NK-92 treated with Interleukin-12 subunit alpha and Interleukin-12 subunit beta, amount 100 ng/mL, for 24 hours (cell line): ENCODE data around the gene CD72.

Experiments
- DNase-seq: peaks from one replicate; lab custom pipeline; 2025; lab: John Stamatoyannopoulos, UW

CD72 gene

GRCh38 chr9:35618325-35618727 is at the start of gene CD72:
TSS of gene CD72 (minus strand) at chr9:35618413. CDS start at chr9:35618303, 110 bp downstream.
- no peak for DNase-seq

GRCh38 chr9:35667939-35668338 is 49.7 kb upstream of the CD72 start:
- DNase-seq: no peak

- no peak for DNase-seq
Observed at GRCh38 chr9:35666549-35666948, 48.3 kb upstream of the CD72 start.

- DNase-seq: no peak
Observed at GRCh38 chr9:35666045-35666444, 47.8 kb upstream of the CD72 start.

GRCh38 chr9:35665471-35665818 is 47.2 kb upstream of the CD72 start:
- DNase-seq: no peak

DNA sequence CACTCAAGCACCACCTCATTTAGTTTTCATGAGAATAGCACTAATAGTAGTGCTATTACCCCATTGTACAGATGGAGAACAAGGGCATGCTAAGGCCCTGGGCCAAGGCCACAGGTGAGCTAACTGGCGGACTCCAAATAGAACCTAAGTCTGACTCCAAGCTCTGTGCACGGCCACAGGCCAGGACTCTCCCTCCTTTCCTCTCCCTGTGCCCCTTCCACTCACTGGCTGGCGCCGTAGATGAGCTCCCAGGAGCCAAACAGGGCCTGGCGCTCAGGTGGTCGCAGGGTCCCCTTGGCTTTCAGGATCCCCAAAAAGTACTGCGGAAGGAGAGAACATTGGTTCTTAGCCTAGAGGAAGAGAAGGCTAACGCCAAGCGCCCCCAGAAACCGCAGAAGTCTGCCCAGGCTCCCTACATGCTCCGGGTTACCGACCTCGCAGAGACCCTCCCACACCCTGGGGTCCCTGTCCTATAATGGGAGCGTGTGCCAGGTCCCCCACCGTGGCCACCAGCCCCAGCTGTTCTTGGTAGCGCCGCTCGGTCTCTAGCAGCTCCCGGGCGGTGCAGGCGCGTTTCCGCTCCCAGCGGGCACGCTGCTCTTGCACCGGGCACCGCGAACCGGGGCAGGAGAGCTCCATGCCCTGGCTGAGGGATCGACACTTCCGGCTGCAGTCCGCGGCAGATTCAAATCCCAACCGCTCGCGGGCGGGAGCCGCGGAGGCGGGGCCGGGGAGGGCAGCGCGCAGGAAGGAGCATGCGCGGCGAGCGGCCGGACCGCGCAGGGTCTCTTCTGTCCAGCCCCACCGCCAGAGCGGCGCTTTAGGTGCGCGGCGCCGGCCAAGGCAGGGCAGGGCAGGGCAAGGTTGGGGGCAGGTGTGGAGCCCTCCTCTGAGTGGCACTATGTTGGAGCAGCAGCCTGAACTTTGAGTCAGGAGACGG is 46.6 kb upstream of the CD72 start, which contains the start of gene ARHGEF39:
TSS of gene ARHGEF39 (minus strand) at position 665 of the 940 bp plus-strand sequence. CDS start at position 639, 26 bp downstream.
- peak; percentile 71 for DNase-seq

DNA sequence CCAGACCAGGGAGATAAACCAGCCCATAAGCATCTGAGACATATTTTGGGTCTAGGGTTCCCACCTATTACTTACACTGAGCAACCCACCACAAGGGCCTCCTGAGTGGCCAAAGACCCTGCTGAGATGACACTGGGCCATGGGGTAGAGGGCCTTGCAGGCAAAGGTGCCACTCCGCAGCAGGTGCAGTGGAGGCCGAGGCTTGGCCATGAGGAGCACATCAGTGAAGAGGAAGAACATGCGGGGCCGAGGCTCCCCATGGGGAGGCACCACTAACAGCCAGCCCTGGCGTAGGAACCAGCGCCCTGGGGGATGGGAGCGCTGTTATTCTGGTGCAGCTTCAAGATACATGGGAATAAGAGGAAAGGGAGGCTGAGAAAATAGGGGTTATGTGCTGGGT is 44.2 kb upstream of the CD72 start:
- DNase-seq: no peak

DNA sequence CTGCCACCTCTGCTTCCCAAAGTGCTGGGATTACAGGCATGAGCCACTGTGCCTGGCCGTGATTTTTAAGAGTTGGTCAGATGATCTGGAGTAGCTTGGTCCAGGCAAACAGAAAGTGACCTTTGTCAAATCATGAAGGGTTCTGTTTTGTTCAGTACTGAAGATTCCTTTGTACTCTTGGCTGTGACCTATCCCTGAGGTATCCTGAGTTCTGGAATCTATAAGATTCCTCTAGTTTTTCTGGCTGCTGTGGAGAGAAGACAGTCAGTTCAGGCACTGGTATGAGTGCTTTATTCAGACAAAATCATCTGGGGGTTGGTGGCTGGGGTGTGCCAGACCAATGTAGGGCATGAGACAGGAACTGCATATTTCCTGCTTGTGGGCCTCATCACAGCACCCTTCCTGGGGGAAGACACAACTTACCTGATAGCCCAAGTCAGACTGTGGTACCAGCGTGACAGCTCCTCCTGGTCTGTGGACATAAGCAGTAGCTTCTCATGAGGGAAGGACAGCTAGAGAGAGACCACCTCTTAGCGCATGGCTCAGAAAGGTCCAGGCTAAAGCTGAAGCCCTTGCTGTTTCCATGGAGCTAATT is 43.6 kb upstream of the CD72 start:
- DNase-seq: no peak

GRCh38 chr9:35660966-35661415 is 42.8 kb upstream of the CD72 start:
- DNase-seq: no peak

DNA sequence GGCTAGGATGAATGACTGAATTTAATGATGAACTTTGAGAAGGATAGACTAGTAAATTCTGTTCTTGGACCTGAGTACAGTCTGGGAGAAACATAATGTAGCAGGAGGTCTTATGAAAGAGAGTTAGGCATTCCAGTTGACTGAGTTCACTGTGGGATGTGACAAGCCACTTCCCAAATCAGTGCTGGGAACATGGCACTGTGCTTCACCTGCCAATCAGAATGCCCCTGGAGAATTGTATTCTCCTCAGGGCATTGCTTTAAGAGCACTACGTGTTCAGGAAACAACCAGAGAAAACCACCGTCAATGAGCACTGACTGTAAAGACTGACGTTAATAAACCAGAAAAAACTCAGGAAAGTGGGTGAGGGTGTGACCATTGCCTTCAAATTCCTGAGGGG is 41.1 kb upstream of the CD72 start:
- no peak for DNase-seq

GRCh38 chr9:35658968-35659220 is 40.7 kb upstream of the CD72 start:
- no peak for DNase-seq

DNA sequence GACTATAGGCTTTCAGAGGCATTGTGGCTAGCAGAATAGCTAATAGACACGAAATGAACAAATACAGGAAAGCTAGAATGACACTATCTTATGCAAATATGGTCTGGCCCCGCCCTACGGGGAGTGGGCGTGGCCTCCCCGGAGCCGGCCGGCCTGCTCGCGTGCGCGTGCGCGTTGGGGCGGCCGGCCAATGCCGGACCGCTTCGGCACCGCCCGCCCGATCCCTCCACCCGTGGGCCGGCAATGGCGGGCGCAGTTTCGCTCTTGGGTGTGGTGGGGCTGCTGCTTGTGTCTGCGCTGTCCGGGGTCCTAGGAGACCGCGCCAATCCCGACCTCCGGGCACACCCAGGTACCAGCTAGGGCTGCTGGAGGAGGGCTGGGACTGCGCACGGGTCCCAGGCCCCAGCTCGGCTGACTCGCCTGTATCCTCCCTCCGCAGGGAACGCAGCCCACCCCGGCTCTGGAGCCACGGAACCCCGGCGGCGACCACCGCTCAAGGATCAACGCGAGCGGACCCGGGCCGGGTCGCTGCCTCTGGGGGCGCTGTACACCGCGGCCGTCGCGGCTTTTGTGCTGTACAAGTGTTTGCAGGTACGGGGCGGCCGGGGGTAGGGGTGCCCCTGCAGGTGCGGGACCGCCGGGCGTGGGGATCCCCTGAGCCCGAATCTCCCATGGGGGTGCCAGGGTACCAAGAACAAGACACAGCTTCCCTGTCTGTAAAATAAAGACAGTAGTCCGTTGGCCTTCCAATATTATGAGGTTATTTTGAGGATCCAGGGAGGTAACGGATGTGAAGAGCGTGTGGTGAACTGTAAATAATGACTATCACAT is 40.1 kb upstream of the CD72 start, which contains the start of gene CCDC107:
TSS of gene CCDC107 (plus strand) at position 156 of the 831 bp plus-strand sequence. CDS start at position 244, 88 bp downstream.
- DNase-seq: peak; percentile 82

DNA sequence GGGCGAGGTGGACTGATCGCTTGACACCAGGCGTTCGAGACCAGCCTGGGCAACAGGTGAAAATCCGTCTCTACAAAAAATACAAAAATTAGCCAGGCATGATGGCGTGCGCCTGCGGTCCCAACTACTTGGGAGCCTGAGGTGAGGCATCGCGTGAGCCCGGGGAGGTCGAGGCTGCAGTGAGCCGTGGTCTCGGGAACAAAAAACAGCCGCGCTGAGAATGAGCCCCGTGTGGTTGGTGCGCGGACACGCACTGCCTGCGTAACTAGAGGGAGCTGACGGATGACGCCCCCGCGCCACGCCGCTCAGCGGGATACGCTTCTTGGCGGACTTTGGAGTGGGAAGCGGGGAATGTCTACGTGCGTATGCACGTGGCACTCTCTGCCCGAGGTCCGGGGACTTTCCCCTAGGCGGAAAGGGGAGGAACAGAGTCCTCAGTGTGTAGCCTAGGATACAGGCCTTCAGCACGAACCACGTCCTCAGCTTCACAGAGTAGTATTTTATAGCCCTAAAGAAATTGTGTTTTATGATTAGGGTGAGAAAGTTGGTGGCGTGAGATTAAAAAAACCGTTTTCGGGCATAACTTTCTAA is 39.4 kb upstream of the CD72 start, which contains the start of gene RMRP:
TSS of gene RMRP (minus strand) at position 474 of the 591 bp plus-strand sequence.
- peak; percentile 91 for DNase-seq

GRCh38 chr9:35656831-35657545 is 38.8 kb upstream of the CD72 start:
- DNase-seq: no peak

GRCh38 chr9:35656348-35656747 is 38.1 kb upstream of the CD72 start:
- no peak for DNase-seq

DNA sequence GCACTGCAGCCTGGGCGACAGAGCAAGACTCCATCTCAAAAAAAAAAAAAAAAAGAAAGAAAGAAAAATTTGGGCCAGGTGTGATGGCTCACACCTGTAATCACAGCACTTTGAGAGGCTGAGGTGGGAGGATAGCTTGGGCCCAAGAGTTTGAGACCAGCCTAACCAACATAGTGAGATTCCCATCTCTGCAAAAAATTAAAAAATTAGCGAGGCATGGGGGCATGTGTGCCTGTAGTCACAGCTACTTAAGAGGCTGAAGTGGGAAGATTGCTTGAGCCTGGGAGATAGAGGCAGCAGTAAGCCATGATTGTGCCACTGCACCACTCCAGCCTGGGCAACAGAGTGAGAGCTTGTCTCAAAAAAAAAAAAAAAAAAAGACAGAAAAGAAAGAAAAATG is 35.4 kb upstream of the CD72 start:
- DNase-seq: no peak

- no peak for DNase-seq
Observed at GRCh38 chr9:35652829-35653209, 34.6 kb upstream of the CD72 start.

DNA sequence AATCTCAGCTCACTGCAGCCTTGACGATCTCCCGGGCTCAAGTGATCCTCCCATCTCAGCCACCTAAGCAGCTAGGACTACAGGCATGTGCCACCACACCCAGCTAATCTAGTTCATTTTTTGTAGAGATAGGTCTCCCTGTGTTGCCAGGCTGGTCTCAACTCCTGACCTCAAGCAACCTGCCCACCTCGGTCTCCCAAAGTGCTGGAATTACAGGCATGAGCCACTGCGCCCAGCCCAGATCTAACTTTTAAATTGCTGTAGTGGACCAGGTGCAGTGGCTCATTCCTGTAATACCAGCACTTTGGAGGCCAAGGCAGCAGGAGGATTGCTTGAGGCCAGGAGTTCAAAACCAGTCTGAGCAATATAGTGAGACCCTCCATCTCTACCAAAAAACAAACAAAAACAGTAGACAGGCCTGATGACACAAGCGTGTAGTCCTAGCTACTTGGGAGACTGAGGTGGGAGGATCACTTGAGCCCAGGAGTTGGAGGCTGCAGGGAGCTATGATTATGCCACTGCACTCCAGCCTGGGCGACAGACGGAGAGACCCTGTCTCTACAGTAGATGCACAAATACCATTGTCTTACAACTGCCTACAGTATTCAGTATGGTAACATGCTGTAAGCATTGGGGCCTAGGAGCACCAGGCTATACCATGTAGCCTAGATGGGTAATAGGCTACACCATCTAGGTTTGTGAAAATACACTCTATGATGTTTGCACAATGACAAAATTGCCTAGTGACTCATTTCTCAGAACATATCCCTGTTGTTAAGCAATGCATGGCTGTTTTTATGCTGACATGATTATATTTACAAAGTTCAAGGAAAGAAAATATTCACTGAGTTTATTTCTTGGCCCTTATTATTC is 34.0 kb upstream of the CD72 start:
- no peak for DNase-seq

DNA sequence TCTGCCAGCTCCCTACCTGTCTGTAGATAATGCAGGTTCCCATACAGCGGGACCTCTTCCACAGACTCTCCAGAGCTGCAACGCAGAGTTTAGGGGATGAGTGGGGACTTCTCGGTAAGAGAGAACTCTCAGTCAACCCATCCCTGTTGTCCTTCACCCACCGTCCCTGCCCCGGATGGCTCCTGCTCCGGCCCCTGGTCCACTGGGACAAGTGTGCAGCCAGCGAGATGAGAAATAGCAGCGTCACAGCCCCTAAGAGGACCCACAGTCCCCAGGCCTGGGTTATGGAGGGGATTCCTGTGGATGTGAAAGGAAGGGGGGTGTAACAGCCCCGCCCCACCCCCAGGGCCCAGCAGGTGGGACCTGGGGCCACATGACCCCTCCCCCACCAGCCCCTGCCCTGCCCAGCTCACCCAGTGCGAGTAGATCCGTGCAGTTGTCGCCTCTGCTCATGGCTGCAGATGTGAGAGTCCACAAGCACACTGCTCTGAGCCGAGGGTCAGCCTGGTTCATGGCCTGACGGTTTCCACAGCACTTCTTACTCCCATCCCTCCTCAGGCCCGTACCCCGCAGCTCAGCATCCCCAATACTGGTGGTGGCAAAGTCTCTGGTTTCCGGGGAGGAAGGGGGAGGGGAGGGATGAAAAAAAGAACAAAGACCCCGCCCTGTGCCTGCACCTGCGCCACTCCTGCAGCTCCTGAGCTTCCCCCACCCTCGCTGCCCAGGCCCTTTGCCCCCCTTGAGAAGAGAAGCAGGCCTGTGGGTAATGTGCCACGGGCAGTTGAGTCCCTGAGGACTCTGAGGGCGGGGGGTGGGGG is 32.3 kb upstream of the CD72 start, which contains the start of gene SIT1:
TSS of gene SIT1 (minus strand) at position 591 of the 818 bp plus-strand sequence. CDS start at position 513, 78 bp downstream.
- no peak for DNase-seq
